SJCRH30 (cell line): ENCODE data around the gene KRTAP10-3. TPM values are rescaled to one million over a fixed set of nuclear protein-coding genes. Genes with fewer than 3 reads are reported as not detected.
"Not testable (repeated sequence)": the region's sequence is repeated elsewhere in the genome, so short reads cannot be mapped to it uniquely, and the experiment has no call there.

Source experiments
- DNase-seq, 2 experiments: peaks; one replicate each; pipeline ENCODE4 v3.0.0-alpha.2; 2015 to 2020
- H3K27ac ChIP-seq: fragments of 250-450 bp; sonication (Bioruptor Pico); 2 replicates; pipeline ENCODE4 v1.5.1; 2020; ENCODE audit warnings: mild to moderate bottlenecking, moderate library complexity
- H3K27me3 ChIP-seq: fragments of 250-450 bp; sonication (Bioruptor Pico); 2 replicates; pipeline ENCODE4 v1.5.1; 2020; ENCODE audit warnings: mild to moderate bottlenecking, moderate library complexity
- H3K36me3 ChIP-seq: fragments of 250-450 bp; sonication (Bioruptor Pico); 2 replicates; pipeline ENCODE4 v1.5.1; 2020; ENCODE audit warnings: mild to moderate bottlenecking, moderate library complexity
- H3K4me1 ChIP-seq: fragments of 250-450 bp; sonication (Bioruptor Pico); 2 replicates; pipeline ENCODE4 v1.5.1; 2020; ENCODE audit warnings: mild to moderate bottlenecking, moderate library complexity
- H3K4me3 ChIP-seq: fragments of 250-450 bp; sonication (Bioruptor Pico); 2 replicates; pipeline ENCODE4 v1.5.1; 2020; ENCODE audit warnings: mild to moderate bottlenecking, moderate library complexity
- H3K9me3 ChIP-seq: fragments of 250-450 bp; sonication (Bioruptor Pico); replicated peaks from 2 replicates; pipeline ENCODE4 v1.5.1; 2020; ENCODE audit warnings: mild to moderate bottlenecking, moderate library complexity
- total RNA-seq: library from RNA; depleted of rRNA; stranded (reverse); fragments of >200 nt; shearing (Covaris generic); gene quantifications from 2 replicates; pipeline ENCODE4 v1.2.3, GENCODE V29; 2014

KRTAP10-3 gene
- total RNA-seq, 1 experiment from 2014 or later, result not detected

GRCh38 chr21:44579833-44580144 is 21.2 kb upstream of the KRTAP10-3 start:
- no peak for DNase-seq

GRCh38 chr21:44579056-44579832 is 20.6 kb upstream of the KRTAP10-3 start:
- Histone ChIP-seq H3K4me3 (no peak overlapping the region), H3K27me3 (no peaks in the 10 kb centered on the region), H3K27ac (no peak overlapping the region), H3K36me3 (no peaks in the 10 kb centered on the region), H3K4me1 (no peaks in the 10 kb centered on the region), H3K9me3 (0 out of 2 replicates have a peak, but pooled peaks cover 4% of the 10 kb centered on the region)
- no peak for DNase-seq

More at GRCh38 chr21:44579833-44580144, 21.2 kb upstream of the KRTAP10-3 start:
- no peaks in the 10 kb centered on the region for H3K36me3 ChIP-seq
- no peaks in the 10 kb centered on the region for H3K27me3 ChIP-seq
- H3K9me3 ChIP-seq, result 0 out of 2 replicates have a peak, but pooled peaks cover 4% of the 10 kb centered on the region
- no peak overlapping the region for H3K27ac ChIP-seq
- H3K4me1 ChIP-seq, result no peaks in the 10 kb centered on the region
- H3K4me3 ChIP-seq, result no peak overlapping the region

- H3K36me3 ChIP-seq, result no peaks in the 10 kb centered on the region
- H3K27ac ChIP-seq, result no peak overlapping the region
- no peak for DNase-seq
- 0 out of 2 replicates have a peak, but pooled peaks cover 4% of the 10 kb centered on the region for H3K9me3 ChIP-seq
- no peaks in the 10 kb centered on the region for H3K27me3 ChIP-seq
- no peaks in the 10 kb centered on the region for H3K4me1 ChIP-seq
- no peak overlapping the region for H3K4me3 ChIP-seq
These were observed 19.9 kb upstream of the KRTAP10-3 start for GRCh38 chr21:44578371-44579055.

- no peak overlapping the region for H3K27ac ChIP-seq
- DNase-seq, result no peak
- H3K27me3 ChIP-seq, result no peaks in the 10 kb centered on the region
- no peaks in the 10 kb centered on the region for H3K36me3 ChIP-seq
- H3K9me3 ChIP-seq, result 0 out of 2 replicates have a peak, but pooled peaks cover 4% of the 10 kb centered on the region
- H3K4me3 ChIP-seq, result no peak overlapping the region
- H3K4me1 ChIP-seq, result no peaks in the 10 kb centered on the region
These were observed 17.4 kb upstream of the KRTAP10-3 start for GRCh38 chr21:44576025-44576420.

- no peak overlapping the region for H3K4me3 ChIP-seq
- no peaks in the 10 kb centered on the region for H3K36me3 ChIP-seq
- H3K9me3 ChIP-seq, result 0 out of 2 replicates have a peak, but pooled peaks cover 4% of the 10 kb centered on the region
- H3K27me3 ChIP-seq, result no peaks in the 10 kb centered on the region
- H3K4me1 ChIP-seq, result no peaks in the 10 kb centered on the region
- H3K27ac ChIP-seq, result no peak overlapping the region
- DNase-seq, result no peak
These were observed 16.9 kb upstream of the KRTAP10-3 start for GRCh38 chr21:44575307-44576024.

GRCh38 chr21:44574457-44575306 is 16.1 kb upstream of the KRTAP10-3 start:
- DNase-seq, result no peak

GRCh38 chr21:44573630-44574456 is 15.2 kb upstream of the KRTAP10-3 start, which contains the start of gene KRTAP10-4:
Gene KRTAP10-4, plus strand, starts transcription at chr21:44573729. Its CDS starts 30 bp downstream, at chr21:44573759.
- DNase-seq, H3K36me3 ChIP-seq, H3K27ac ChIP-seq, H3K4me3 ChIP-seq, H3K9me3 ChIP-seq, H3K4me1 ChIP-seq, H3K27me3 ChIP-seq: not testable (repeated sequence)

More at GRCh38 chr21:44574457-44575306, 16.1 kb upstream of the KRTAP10-3 start:
- Histone ChIP-seq H3K9me3 (0 out of 2 replicates have a peak, but pooled peaks cover 4% of the 10 kb centered on the region), H3K4me3 (no peak overlapping the region), H3K4me1 (no peaks in the 10 kb centered on the region), H3K36me3 (no peaks in the 10 kb centered on the region), H3K27me3 (no peaks in the 10 kb centered on the region), H3K27ac (no peak overlapping the region)

GRCh38 chr21:44572959-44573583 is 14.5 kb upstream of the KRTAP10-3 start:
- no peak overlapping the region for H3K27ac ChIP-seq
- no peaks in the 10 kb centered on the region for H3K4me1 ChIP-seq
- 0 out of 2 replicates have a peak, but pooled peaks cover 4% of the 10 kb centered on the region for H3K9me3 ChIP-seq
- no peaks in the 10 kb centered on the region for H3K36me3 ChIP-seq
- H3K27me3 ChIP-seq, result no peaks in the 10 kb centered on the region
- no peak overlapping the region for H3K4me3 ChIP-seq
- no peak for DNase-seq

GRCh38 chr21:44571844-44572782 is 13.5 kb upstream of the KRTAP10-3 start:
- no peaks in the 10 kb centered on the region for H3K4me1 ChIP-seq
- no peaks in the 10 kb centered on the region for H3K27me3 ChIP-seq
- DNase-seq, result no peak
- H3K9me3 ChIP-seq, result 0 out of 2 replicates have a peak, but pooled peaks cover 4% of the 10 kb centered on the region
- H3K27ac ChIP-seq, result no peak overlapping the region
- no peak overlapping the region for H3K4me3 ChIP-seq
- H3K36me3 ChIP-seq, result no peaks in the 10 kb centered on the region

GRCh38 chr21:44571296-44571695 is 12.7 kb upstream of the KRTAP10-3 start:
- H3K9me3 ChIP-seq, result no peaks in the 10 kb centered on the region
- no peaks in the 10 kb centered on the region for H3K4me1 ChIP-seq
- H3K27me3 ChIP-seq, result no peaks in the 10 kb centered on the region
- no peak overlapping the region for H3K4me3 ChIP-seq
- H3K27ac ChIP-seq, result no peak overlapping the region
- DNase-seq, result no peak
- no peaks in the 10 kb centered on the region for H3K36me3 ChIP-seq

GRCh38 chr21:44569861-44570517 is 11.4 kb upstream of the KRTAP10-3 start:
- Histone ChIP-seq H3K27ac (no peak overlapping the region), H3K4me1 (no peaks in the 10 kb centered on the region), H3K36me3 (no peaks in the 10 kb centered on the region), H3K4me3 (no peak overlapping the region), H3K27me3 (no peaks in the 10 kb centered on the region), H3K9me3 (no peaks in the 10 kb centered on the region)
- no peak for DNase-seq
